Measurements from ENCODE around the gene RAB6B.
A peak's percentile ranks its signal among the peaks of the same experiment; 100 is the strongest.

Gene RAB6B

DNA sequence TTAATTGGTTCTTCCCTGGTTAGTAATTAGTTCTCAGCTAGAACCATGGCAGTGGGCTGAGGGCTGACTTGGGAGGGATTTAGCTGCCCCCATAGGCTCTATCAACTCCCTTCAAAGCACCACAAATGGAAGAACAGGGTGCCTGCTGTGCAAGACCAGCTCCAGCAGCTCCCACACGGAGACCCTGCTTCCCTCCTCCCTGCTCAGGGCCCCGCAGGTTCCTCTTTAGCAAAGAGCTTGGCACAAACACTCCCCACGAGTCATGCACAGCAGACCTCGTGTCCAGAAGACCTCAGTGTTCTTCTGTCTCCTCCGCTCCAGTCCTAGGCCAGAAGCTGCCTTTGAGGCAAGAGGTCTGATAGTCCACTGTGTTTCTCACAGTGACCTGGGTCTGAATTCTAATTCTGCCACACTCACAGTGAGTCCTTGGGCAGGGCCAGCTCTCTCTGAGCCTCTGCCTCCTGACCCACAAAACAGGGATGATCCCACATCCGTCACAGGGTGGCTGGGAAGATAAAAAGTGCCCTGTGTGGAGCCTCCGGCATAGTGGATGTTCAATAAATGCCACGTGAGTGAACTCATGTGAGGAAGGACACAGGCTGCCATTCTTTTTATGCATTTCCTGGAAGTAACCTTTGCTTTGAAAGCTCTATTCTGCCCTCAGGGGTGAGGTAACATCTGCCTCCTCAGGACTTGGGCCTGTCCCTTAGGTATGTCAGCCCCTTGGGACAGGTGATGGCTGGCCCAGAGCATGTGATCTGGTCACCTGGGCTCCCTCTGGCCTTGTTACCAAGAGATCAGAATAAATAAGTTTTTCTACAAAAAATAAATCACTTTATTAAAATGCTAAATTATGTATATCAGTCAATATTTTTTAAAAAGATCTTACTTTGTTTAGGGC lies 7.6 kb downstream of the RAB6B start:
- peak; percentile 23 for DNase-seq (ENCODE audit: low read depth)
- no peak overlapping the region for H3K4me3 ChIP-seq (ENCODE audit: low read depth, low read length)
- TF ChIP-seq, protein P1, sequence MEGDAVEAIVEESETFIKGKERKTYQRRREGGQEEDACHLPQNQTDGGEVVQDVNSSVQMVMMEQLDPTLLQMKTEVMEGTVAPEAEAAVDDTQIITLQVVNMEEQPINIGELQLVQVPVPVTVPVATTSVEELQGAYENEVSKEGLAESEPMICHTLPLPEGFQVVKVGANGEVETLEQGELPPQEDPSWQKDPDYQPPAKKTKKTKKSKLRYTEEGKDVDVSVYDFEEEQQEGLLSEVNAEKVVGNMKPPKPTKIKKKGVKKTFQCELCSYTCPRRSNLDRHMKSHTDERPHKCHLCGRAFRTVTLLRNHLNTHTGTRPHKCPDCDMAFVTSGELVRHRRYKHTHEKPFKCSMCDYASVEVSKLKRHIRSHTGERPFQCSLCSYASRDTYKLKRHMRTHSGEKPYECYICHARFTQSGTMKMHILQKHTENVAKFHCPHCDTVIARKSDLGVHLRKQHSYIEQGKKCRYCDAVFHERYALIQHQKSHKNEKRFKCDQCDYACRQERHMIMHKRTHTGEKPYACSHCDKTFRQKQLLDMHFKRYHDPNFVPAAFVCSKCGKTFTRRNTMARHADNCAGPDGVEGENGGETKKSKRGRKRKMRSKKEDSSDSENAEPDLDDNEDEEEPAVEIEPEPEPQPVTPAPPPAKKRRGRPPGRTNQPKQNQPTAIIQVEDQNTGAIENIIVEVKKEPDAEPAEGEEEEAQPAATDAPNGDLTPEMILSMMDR (conservative IDR thresholded peaks at IDR 0.05; ENCODE audit: low read depth, low read length): no peak

DNA sequence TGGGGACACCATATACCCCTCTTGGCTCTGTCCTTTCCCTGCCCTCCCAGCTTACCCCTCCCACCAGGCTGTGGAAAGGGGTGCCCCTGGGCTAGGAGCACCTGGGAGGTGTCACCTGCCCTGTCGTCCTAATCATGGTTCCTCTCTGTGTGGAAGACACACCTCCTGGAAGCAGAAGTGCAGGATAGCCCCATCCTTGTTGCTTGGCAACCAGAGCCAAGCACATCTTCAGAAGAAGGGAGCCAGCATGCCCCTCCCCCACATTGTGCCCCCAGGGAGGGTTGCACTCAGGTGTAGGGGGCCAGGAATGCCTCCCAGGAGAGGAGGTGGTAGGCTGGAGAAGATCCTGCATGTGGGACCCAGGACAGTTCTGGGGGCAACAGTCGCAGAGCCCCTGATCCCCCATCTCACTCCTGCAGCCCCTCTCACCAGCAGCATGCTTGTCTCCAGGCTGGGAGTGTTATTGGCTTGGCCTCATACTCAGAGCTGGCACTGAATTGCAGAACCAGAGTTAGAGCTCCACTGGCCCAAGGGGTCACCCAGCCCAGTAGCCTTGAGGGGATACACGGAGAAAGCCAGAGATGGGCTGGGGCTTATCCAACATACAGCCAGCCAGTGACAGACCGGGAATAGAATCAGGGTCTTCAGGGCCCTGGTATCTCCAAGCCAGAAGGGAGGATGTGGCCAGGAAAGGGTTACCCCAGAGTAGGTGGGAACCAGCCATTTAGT lies 8.4 kb downstream of the RAB6B start:
- TF ChIP-seq, protein P1 (conservative IDR thresholded peaks at IDR 0.05; ENCODE audit: low read depth, low read length): no peak
- no peak overlapping the region for H3K4me3 ChIP-seq (ENCODE audit: low read depth, low read length)
- DNase-seq (ENCODE audit: low read depth): no peak

DNA sequence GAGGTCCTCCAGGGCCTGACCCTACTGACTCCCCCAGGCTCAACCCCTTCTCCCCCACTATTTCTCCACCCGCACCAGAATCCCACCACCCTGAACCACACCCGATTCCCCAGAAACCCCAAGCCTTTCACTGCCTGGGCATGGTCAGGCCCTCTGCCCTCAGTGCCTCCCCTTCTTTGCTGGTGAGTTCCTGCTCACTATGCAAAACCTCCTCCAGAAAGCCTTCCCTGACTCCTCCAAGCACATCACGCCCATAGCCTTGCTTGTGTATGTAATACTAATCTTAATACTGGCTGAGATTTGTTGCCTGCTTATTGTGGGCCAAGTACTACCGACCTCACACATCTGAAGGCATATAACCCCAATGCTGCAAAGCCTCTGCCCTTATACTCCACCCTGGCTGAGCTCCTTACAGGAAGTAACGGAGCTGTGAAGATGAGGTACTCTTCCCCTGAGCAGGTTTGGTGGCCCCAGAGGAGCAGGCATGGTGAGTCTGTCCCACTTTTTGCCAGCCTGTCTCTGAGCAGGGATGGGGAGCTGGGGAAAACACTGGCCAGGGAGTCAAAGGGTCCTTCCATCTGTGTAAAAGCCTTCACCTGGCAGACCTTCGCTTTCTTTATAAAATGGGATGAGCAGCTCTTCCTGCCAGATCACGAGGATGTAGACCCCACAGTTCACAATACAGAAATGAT lies 9.5 kb downstream of the RAB6B start:
- DNase-seq (ENCODE audit: low read depth): no peak
- H3K4me3 ChIP-seq (ENCODE audit: low read depth, low read length): no peak overlapping the region
- TF ChIP-seq, protein P1 (conservative IDR thresholded peaks at IDR 0.05; ENCODE audit: low read depth, low read length): no peak

GRCh38 chr3:133884887-133885711 lies 10.6 kb downstream of the RAB6B start:
- DNase-seq (ENCODE audit: low read depth): no peak
- TF ChIP-seq, protein P1 (conservative IDR thresholded peaks at IDR 0.05; ENCODE audit: low read depth, low read length): no peak
- H3K4me3 ChIP-seq (ENCODE audit: low read depth, low read length): no peak overlapping the region

GRCh38 chr3:133884054-133884886 lies 11.4 kb downstream of the RAB6B start:
- no peak for DNase-seq (ENCODE audit: low read depth)
- TF ChIP-seq, protein P1 (conservative IDR thresholded peaks at IDR 0.05; ENCODE audit: low read depth, low read length): no peak
- no peak overlapping the region for H3K4me3 ChIP-seq (ENCODE audit: low read depth, low read length)
